K562 (cell line): ENCODE measurements around the gene GRIP1. TPM values are rescaled to one million over a fixed set of nuclear protein-coding genes. Genes with fewer than 3 reads are reported as not detected.

Experiments used
- ATAC-seq: fragments of 200-7000 bp; cut with Tn5 transposase; 3 replicates; pipeline ENCODE4 v1.9.1; 2020; ENCODE audit warnings: moderate library complexity
- BruUV-seq: library from RNA; stranded (reverse); fragments of 400-500 nt; replicated peaks from 2 replicates; lab custom pipeline; 2021; lab: Mats Ljungman, UMichigan
- CTCF ChIA-PET: fragments of 300-600 bp; formaldehyde crosslinking; extraction: SDS; loops from one replicate; lab custom pipeline; 2021; ENCODE audit warnings: low intra/inter-chr PET ratio; lab: Yijun Ruan, JAX
- POLR2A ChIA-PET: fragments of 300-600, 350-650 bp; sonication (Branson Sonifier 250); formaldehyde crosslinking; extraction: SDS; loops from one replicate; lab custom pipeline; 2021; ENCODE audit warnings: antibody characterized with exemption, inconsistent platforms; lab: Yijun Ruan, JAX
- DNase-seq, 4 experiments: peaks; one replicate each; pipeline versions ENCODE4 v3.0.0 to v3.0.0-alpha.2; 2011 to 2018; ENCODE audit warnings: low spot score in 3 of 4, mixed read lengths in 3 of 4; ENCODE audit errors: extremely low read depth in 1 of 4
- FAIRE-seq: peaks from 2 replicates; lab custom pipeline; 2011; peaks lifted over from hg19 to GRCh38; lab: Jason Lieb, UNC
- H2AFZ ChIP-seq: 2 replicates; pipeline ENCODE4 v1.6.0; 2011; ENCODE audit warnings: low read depth, low read length, control low read depth, inconsistent platforms
- H3K27ac ChIP-seq: fragments of 200-600 bp; 3 replicates; pipeline ENCODE4 v1.8.0; 2011; ENCODE audit warnings: low read depth, mild to moderate bottlenecking, control low read depth, inconsistent platforms, low read length, moderate library complexity, mixed read lengths; ENCODE audit errors: extremely low read depth
- H3K27me3 ChIP-seq, 2 experiments: fragments of 300-600 bp in 1 of 2; 2 replicates in 1 of 2; 3 replicates in 1 of 2; pipeline versions ENCODE4 v1.6.0 to v1.8.0; 2011; ENCODE audit warnings: inconsistent platforms in 2 of 2, low read length in 2 of 2, mild to moderate bottlenecking in 1 of 2, mixed read lengths in 1 of 2, moderate library complexity in 1 of 2; ENCODE audit not compliant: control insufficient read depth in 2 of 2, insufficient read depth in 2 of 2
- H3K36me3 ChIP-seq: fragments of 300-600 bp; 3 replicates; pipeline ENCODE4 v1.8.0; 2011; ENCODE audit warnings: mild to moderate bottlenecking, low read length, inconsistent platforms; ENCODE audit not compliant: control insufficient read depth, insufficient read depth
- H3K4me1 ChIP-seq, 2 experiments: fragments of 200-600 bp in 1 of 2; replicated peaks in 1 of 2; 2 replicates in 1 of 2; 3 replicates in 1 of 2; pipeline versions ENCODE4 v1.5.1 to v1.8.0; 2011; ENCODE audit warnings: inconsistent platforms in 2 of 2, low read length in 2 of 2, mild to moderate bottlenecking in 1 of 2, mixed read lengths in 1 of 2, moderate library complexity in 1 of 2; ENCODE audit not compliant: control insufficient read depth in 2 of 2, insufficient read depth in 2 of 2
- H3K4me2 ChIP-seq: 2 replicates; pipeline ENCODE4 v1.6.1; 2011; ENCODE audit warnings: low read length, control low read depth, inconsistent platforms, mixed read lengths; ENCODE audit not compliant: insufficient read depth
- H3K4me3 ChIP-seq: fragments of 200-600 bp; sonication (generic), shearing (Covaris generic); 2 replicates; pipeline ENCODE4 v1.5.1; 2016; ENCODE audit warnings: control low read depth, inconsistent platforms
- H3K79me2 ChIP-seq: fragments of 200-600 bp; 3 replicates; pipeline ENCODE4 v1.8.0; 2011; ENCODE audit warnings: low read length, inconsistent platforms; ENCODE audit not compliant: control insufficient read depth, insufficient read depth
- H3K9ac ChIP-seq, 2 experiments: 2 replicates each; pipeline versions ENCODE4 v1.6.0 to v1.6.1; 2011; ENCODE audit warnings: low read depth in 2 of 2, low read length in 2 of 2, control low read depth in 1 of 2, inconsistent platforms in 1 of 2, mild to moderate bottlenecking in 1 of 2, mixed read lengths in 1 of 2; ENCODE audit not compliant: insufficient read depth in 1 of 2
- H3K9me1 ChIP-seq: one replicate; pipeline ENCODE4 v1.6.0; 2011; ENCODE audit warnings: inconsistent platforms, mild to moderate bottlenecking, low read length, moderate library complexity; ENCODE audit not compliant: control insufficient read depth, insufficient read depth
- H3K9me3 ChIP-seq: replicated peaks from 2 replicates; pipeline ENCODE4 v1.5.1; 2011; ENCODE audit warnings: low read depth, low read length, inconsistent platforms; ENCODE audit not compliant: control insufficient read depth, insufficient read depth
- H4K20me1 ChIP-seq: replicated peaks from 2 replicates; pipeline ENCODE4 v1.6.1; 2011; ENCODE audit warnings: low read length, inconsistent platforms, mixed read lengths; ENCODE audit not compliant: control insufficient read depth, insufficient read depth
- FOXP4 ChIP-seq: sonication (generic); formaldehyde crosslinking; IDR thresholded peaks from 2 replicates; pipeline ENCODE4 v1.8.0; 2022; ENCODE audit warnings: mild to moderate bottlenecking, missing genetic modification reagents, borderline replicate concordance
- KLF13 ChIP-seq: fragments of 450-650 bp; IDR thresholded peaks from 2 replicates; pipeline ENCODE4 v1.6.1; 2016; ENCODE audit warnings: missing genetic modification characterization, low read depth, mild to moderate bottlenecking, missing compliant biosample characterization, moderate library complexity, borderline replicate concordance
- NCOR1 ChIP-seq: fragments of 450-650 bp; IDR thresholded peaks from 2 replicates; pipeline ENCODE4 v1.6.1; 2016; ENCODE audit warnings: mild to moderate bottlenecking, moderate library complexity
- NONO ChIP-seq, 2 experiments: fragments of 200-400 bp in 1 of 2; fragments of 450-650 bp in 1 of 2; formaldehyde crosslinking in 1 of 2; IDR thresholded peaks; 2 replicates each; pipeline ENCODE4 v1.6.1; 2017; ENCODE audit warnings: low read depth in 2 of 2, mild to moderate bottlenecking in 2 of 2, moderate library complexity in 2 of 2, low read length in 1 of 2
- TGIF2 ChIP-seq: sonication (generic); formaldehyde crosslinking; IDR thresholded peaks from 2 replicates; pipeline ENCODE4 v1.8.1; 2022; ENCODE audit warnings: mild to moderate bottlenecking, missing genetic modification reagents, moderate library complexity
- THRAP3 ChIP-seq: fragments of 450-650 bp; IDR thresholded peaks from 2 replicates; pipeline ENCODE4 v1.6.1; 2016; ENCODE audit warnings: mild to moderate bottlenecking, inconsistent platforms, borderline replicate concordance
- U2AF1 ChIP-seq: fragments of 200-400 bp; formaldehyde crosslinking; optimal IDR thresholded peaks from 2 replicates; pipeline ENCODE3; 2017; ENCODE audit warnings: mild to moderate bottlenecking, low read depth, low read length, moderate library complexity
- YBX1 ChIP-seq: fragments of 450-650 bp; IDR thresholded peaks from 2 replicates; pipeline ENCODE4 v1.7.1; 2016; ENCODE audit warnings: mild to moderate bottlenecking
- ZC3H4 ChIP-seq: sonication (generic); formaldehyde crosslinking; IDR thresholded peaks from 2 replicates; pipeline ENCODE4 v1.9.0; 2021; ENCODE audit warnings: missing genetic modification reagents, borderline replicate concordance
- ZNF121 ChIP-seq: sonication (generic); formaldehyde crosslinking; conservative IDR thresholded peaks from 2 replicates; pipeline ENCODE4 v1.8.0; 2022; ENCODE audit warnings: missing genetic modification reagents
- ZNF217 ChIP-seq: sonication (generic); formaldehyde crosslinking; IDR thresholded peaks from 2 replicates; pipeline ENCODE4 v1.8.0; 2022; ENCODE audit warnings: mild to moderate bottlenecking, missing genetic modification reagents
- ZNF584 ChIP-seq: fragments of 200-800 bp; sonication (Bioruptor generic); IDR thresholded peaks from 2 replicates; pipeline ENCODE4 v1.6.1; 2016; ENCODE audit warnings: low read depth, mild to moderate bottlenecking, missing genetic modification characterization, missing compliant biosample characterization
- ZNF778 ChIP-seq: fragments of 450-650 bp; formaldehyde crosslinking; IDR thresholded peaks from 2 replicates; pipeline ENCODE4 v1.4.0; 2020; ENCODE audit warnings: mild to moderate bottlenecking, moderate library complexity
- WGBS: fragments of 100-300 bp; shearing (Covaris generic); methylation state at CpG from one replicate; pipeline ENCODE4 v1.1.6; 2016; ENCODE audit warnings: low coverage, mixed read lengths; ENCODE audit not compliant: insufficient coverage; ENCODE audit errors: missing lambda C conversion rate; 5-methylcytosine and 5-hydroxymethylcytosine counted together
- in situ Hi-C: fragments of 300-500 bp; cut with MboI; formaldehyde crosslinking; loops from 4 replicates; pipeline ENCODE4 v1.15.0; 2018; ENCODE audit warnings: inconsistent platforms, mixed read lengths
- intact Hi-C: fragments of 100-400 bp; cut with micrococcal nuclease; formaldehyde crosslinking; loops from 2 replicates; pipeline ENCODE4 v1.14.2; 2022
- polyA plus RNA-seq, 8 experiments: library from polyadenylated mRNA; depleted of rRNA in 4 of 8; stranded (reverse) in 5 of 8; unstranded in 3 of 8; fragments of >200 nt; fragmentation: Nextera tagmentation in 2 of 8; fragmentation: Illumina TruSeq in 1 of 8; extraction: Ambion mirVana in 2 of 8; extraction: Trizol in 1 of 8; gene quantifications; 2 replicates each; pipeline versions ENCODE4 v1.2.1 to v1.2.3, GENCODE V29; 2011 to 2014; ENCODE audit warnings: inconsistent platforms in 1 of 8, missing spikeins in 1 of 8
- total RNA-seq, 7 experiments: library from RNA; depleted of rRNA in 6 of 7; stranded (reverse); fragments of >200 nt in 6 of 7; fragmentation: Illumina TruSeq in 2 of 7; extraction: Trizol in 2 of 7; gene quantifications; 2 replicates each; pipeline versions ENCODE4 v1.2.1 to v1.2.3, GENCODE V29; 2011 to 2021; ENCODE audit warnings: low replicate concordance in 1 of 7
- TF ChIP-seq, protein P1 (sequence below): sonication (generic); formaldehyde crosslinking; IDR thresholded peaks from 2 replicates; pipeline ENCODE4 v1.8.1; 2023; ENCODE audit warnings: mild to moderate bottlenecking, missing genetic modification reagents
- TF ChIP-seq, protein P2 (sequence below): fragments of 450-650 bp; formaldehyde crosslinking; IDR thresholded peaks from 2 replicates; pipeline ENCODE4 v1.4.0; 2020; ENCODE audit warnings: mild to moderate bottlenecking, mixed read lengths
- TF ChIP-seq, protein P3 (sequence below), 2 experiments: IDR thresholded peaks; 2 replicates each; pipeline ENCODE4 v1.6.1; 2012; ENCODE audit warnings: improper control_type of control experiment in 2 of 2, low read depth in 2 of 2, low read length in 2 of 2, borderline replicate concordance in 1 of 2

The GRIP1 gene
- total and polyA plus RNA-seq, 9 of the 15 experiments (the other 6 are each of a cell fraction or from before 2014, with no cell fraction given) = 0.28 to 1.2 (median 0.45) TPM

DNA sequence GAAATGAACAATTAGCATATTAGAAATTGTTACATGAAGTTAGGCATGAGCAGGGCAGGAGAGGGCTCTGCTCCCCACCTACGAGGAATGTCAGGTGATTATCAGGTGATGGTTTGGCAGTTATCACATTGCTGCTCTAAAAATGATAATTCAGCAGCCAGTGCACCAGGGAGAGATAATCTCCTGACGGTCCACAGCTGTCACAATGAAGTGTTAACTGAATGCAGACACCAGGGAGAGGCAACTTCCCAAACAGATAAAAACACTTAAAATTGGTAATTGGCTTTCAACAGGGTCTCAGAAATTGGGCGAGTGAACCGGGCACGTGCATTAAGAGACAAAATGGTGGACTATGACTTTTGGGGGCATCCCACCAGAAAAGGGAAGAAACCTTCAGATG is 176.0 kb downstream of the GRIP1 start:
- Histone ChIP-seq H3K9ac (no peak overlapping the region), H3K4me2 (no peak overlapping the region), H3K9me1 (no peaks in the 10 kb centered on the region), H3K27me3 (no peaks in the 10 kb centered on the region), H3K9me3 (no peaks in the 10 kb centered on the region), H3K79me2 (no peaks in the 10 kb centered on the region), H3K4me3 (no peak overlapping the region), H3K4me1 (no peaks in the 10 kb centered on the region), H3K27ac (no peak overlapping the region), H3K36me3 (no peaks in the 10 kb centered on the region), H2AFZ (no peak overlapping the region), H4K20me1 (no peaks in the 10 kb centered on the region)
- no TSS peak for BruUV-seq
- in situ Hi-C loops (no loop called here), intact Hi-C loops (no loop called here)
- under 1% methylated on average over 5 of the region's 5 CpGs for WGBS
- DNase-seq (no peak), ATAC-seq (no peak), FAIRE-seq (no peak)
- CTCF ChIA-PET = no interaction called here
- POLR2A ChIA-PET = no interaction called here
- TF ChIP-seq U2AF1 = no peak
- no peak for TF ChIP-seq THRAP3
- TF ChIP-seq FOXP4 = no peak
- TF ChIP-seq KLF13 (tag) = no peak
- TF ChIP-seq, protein P1, sequence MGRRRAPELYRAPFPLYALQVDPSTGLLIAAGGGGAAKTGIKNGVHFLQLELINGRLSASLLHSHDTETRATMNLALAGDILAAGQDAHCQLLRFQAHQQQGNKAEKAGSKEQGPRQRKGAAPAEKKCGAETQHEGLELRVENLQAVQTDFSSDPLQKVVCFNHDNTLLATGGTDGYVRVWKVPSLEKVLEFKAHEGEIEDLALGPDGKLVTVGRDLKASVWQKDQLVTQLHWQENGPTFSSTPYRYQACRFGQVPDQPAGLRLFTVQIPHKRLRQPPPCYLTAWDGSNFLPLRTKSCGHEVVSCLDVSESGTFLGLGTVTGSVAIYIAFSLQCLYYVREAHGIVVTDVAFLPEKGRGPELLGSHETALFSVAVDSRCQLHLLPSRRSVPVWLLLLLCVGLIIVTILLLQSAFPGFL (CRISPR knock-in tag) = no peak
- TF ChIP-seq ZNF778 (CRISPR knock-in tag) = no peak
- no peak for TF ChIP-seq NONO (IDR thresholded peaks at IDR 0.05; ENCODE audit: low read depth in 2 of 2, low read length in 1 of 2)
- TF ChIP-seq NCOR1 = no peak
- TF ChIP-seq, protein P2, sequence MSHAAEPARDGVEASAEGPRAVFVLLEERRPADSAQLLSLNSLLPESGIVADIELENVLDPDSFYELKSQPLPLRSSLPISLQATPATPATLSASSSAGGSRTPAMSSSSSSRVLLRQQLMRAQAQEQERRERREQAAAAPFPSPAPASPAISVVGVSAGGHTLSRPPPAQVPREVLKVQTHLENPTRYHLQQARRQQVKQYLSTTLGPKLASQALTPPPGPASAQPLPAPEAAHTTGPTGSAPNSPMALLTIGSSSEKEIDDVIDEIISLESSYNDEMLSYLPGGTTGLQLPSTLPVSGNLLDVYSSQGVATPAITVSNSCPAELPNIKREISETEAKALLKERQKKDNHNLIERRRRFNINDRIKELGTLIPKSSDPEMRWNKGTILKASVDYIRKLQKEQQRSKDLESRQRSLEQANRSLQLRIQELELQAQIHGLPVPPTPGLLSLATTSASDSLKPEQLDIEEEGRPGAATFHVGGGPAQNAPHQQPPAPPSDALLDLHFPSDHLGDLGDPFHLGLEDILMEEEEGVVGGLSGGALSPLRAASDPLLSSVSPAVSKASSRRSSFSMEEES (CRISPR knock-in tag) = no peak
- no peak for TF ChIP-seq ZNF217 (CRISPR knock-in tag)
- TF ChIP-seq, protein P3, sequence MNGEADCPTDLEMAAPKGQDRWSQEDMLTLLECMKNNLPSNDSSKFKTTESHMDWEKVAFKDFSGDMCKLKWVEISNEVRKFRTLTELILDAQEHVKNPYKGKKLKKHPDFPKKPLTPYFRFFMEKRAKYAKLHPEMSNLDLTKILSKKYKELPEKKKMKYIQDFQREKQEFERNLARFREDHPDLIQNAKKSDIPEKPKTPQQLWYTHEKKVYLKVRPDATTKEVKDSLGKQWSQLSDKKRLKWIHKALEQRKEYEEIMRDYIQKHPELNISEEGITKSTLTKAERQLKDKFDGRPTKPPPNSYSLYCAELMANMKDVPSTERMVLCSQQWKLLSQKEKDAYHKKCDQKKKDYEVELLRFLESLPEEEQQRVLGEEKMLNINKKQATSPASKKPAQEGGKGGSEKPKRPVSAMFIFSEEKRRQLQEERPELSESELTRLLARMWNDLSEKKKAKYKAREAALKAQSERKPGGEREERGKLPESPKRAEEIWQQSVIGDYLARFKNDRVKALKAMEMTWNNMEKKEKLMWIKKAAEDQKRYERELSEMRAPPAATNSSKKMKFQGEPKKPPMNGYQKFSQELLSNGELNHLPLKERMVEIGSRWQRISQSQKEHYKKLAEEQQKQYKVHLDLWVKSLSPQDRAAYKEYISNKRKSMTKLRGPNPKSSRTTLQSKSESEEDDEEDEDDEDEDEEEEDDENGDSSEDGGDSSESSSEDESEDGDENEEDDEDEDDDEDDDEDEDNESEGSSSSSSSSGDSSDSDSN (IDR thresholded peaks at IDR 0.05; ENCODE audit: borderline replicate concordance in 1 of 2, low read depth in 2 of 2, low read length in 2 of 2) = no peak
- TF ChIP-seq ZNF121 (CRISPR knock-in tag) = no peak
- TF ChIP-seq ZC3H4 (CRISPR knock-in tag) = no peak
- no peak for TF ChIP-seq ZNF584 (CRISPR knock-in tag)
- no peak for TF ChIP-seq YBX1
- no peak for TF ChIP-seq TGIF2 (CRISPR knock-in tag)
